Activated CD8-positive, alpha-beta memory T cell treated with anti-CD3 and anti-CD28 coated beads for 1 hour (primary cell): ENCODE data around the gene SYMPK.
A peak's percentile ranks its signal among the peaks of the same experiment; 100 is the strongest.
"Not testable (repeated sequence)": the region's sequence is repeated elsewhere in the genome, so short reads cannot be mapped to it uniquely, and the experiment has no call there.

Experiments
- DNase-seq, 2 donors: peaks; one replicate each; pipeline ENCODE4 v3.0.0-alpha.2; 2020; ENCODE audit warnings: low read depth in 1 of 2; ENCODE audit errors: extremely low read depth in 1 of 2

Gene SYMPK

DNA sequence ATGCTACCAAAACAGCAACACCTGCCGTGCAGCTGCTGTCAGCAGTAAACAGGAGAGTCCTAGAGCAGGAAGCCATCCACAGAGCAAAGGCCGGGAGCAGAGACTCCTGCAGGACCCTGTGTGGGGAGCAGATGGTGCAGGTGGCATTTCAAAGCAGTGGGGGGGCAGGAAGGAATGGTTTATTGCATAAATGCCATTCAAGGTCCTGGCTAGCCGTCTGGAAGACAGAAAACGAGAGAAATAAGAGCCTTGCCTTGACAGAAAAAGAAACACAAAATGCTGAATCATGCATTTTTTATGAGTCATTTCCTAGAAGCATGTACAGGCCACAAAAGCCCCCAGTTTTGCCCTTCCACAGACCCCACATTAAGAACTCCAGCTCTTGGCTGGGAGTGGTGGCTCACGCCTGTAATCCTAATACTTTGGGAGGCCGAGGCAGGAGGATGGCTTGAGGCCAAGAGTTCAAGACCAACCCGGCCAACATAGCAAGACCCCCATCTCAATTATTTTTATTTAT, 53.2 kb downstream of the SYMPK start:
- no peak for DNase-seq

DNA sequence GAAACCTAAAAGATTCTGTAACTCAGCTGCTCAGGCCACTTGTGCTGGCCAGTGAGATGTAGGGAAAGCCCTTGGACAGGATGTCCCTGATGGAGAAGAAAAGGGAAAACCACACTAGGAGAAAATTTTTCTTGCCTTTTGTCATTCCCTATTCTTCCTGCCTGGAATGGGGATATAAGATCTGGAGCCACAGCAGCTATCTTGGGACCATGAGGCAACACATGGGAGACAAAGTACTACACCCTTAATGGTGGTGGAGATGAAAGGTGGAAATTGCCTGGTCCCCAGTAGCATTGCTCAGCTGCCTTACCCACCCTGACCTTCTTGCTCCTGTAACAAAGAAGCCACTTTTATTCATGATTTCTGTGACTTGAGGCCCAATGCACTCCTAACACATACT, 57.2 kb downstream of the SYMPK start:
- no peak for DNase-seq

DNA sequence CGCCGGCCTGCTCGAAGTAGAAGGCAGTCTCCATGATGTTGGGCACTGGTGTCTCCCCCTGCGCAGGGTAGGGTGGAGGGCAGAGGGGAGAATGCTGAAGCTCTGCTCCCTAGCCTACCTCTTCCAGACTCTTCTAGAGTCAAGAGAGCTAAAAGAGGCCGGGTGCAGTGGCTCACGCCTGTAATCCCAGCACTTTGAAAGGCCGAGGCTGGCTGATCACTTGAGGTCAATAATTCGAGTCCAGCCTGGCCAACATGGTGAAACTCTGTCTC, 58.1 kb downstream of the SYMPK start:
- DNase-seq: no peak

DNA sequence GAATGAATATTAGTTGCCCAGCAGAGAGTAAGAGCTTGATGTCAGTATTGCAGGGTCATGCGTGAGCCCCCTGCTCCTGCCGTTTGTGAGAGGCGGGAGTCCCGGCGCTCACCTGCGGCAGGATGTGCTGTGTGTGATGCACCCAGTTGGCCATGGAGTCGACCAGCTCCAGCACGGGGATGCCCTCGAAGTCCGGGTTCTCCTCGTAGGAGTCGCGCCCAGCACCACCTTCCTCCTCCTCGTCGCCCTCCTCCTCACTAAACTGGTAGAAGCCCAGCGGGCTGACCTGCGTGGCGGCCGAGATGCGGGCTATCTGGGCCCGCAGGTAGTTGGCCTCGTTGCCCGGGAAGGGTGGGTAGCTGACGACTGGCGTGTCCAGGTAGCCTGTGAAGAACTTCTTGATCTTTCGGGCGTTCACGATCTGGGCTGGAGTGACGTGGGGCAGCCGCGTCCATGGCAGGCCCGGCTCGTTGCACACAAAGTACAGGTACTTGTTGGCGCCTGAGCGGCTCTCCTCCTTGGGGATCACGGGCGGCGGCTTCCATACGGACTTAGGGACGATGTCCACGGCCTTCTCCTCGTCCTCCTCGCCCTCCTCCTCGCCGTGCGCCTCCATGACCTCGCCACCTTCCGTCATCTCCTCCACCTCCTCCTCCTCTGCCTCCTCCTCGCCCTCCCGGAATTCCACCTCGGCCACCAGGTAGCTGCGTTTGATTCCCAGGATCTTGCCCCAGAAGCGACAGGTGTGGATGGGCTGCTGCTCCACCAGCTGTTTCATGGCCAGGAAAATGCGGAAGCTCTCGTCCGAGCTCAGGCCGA, 58.6 kb downstream of the SYMPK start:
- DNase-seq: no peak

DNA sequence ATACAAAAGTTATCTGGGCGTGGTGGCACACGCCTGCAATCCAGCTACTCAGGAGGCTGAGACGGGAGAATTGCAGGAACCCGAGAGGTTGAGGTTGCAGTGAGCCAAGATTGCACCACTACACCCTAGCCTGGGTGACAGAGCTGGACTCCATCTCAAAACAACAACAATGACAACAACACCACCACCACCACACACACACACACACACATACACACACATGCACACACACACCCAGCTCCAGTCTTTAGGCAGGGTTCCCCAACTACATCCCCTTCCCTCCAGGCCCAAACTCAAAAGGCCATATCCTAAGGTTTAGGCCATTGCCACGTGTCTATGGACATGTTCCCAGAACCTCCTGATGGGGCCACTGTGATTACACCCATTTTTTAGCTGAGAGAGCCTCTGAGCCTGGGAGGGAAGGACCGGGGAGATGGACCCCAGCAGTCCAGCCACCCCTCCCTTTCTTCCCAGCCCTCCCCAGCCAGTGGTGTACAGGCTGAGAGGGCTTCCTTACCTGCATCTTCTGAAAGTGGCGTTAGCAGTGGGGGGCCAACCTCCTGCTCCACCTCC, 61.3 kb downstream of the SYMPK start:
- no peak for DNase-seq

DNA sequence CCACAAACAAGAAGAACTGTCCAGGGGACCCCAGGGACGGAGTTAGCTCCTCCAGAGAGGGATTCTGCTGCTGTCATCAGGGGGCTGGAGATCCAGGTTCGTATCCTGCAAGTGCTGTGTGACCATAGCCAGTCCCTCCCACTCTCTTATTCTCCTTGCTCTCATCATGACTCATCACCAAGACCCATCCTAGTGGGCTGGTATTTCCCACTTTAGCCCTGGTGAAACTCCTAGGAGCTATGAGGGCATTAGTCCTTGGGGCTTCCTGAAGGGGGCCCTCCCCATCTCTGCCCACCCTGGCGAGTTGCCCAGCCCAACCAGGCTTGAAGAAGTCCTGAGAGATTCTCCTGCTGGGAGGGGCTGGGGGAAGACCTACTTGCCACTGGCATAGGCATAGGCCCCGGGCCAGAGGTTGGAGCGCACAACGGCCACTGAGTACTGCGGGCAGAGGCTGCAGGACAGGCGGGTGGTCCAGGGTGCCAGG, 62.8 kb downstream of the SYMPK start:
- DNase-seq: no peak

DNA sequence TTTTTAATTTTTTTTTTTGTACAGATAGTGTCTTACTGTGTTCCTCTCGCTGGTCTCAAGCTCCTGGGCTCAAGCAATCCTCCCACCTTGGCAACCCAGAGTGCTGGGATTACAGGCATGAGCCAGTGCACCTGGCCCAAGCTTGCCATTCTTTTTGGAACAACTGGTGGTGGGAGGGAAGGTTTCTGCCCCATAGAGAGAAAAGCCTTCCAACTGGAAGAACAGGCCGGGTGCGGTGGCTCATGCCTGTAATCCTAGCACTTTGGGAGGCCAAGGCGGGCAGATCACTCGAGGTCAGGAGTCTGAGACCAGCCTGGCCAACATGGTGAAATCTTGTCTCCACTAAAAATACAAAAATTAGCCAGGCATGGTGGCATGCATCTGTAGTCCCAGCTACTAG, 63.4 kb downstream of the SYMPK start:
- DNase-seq: not testable (repeated sequence)

DNA sequence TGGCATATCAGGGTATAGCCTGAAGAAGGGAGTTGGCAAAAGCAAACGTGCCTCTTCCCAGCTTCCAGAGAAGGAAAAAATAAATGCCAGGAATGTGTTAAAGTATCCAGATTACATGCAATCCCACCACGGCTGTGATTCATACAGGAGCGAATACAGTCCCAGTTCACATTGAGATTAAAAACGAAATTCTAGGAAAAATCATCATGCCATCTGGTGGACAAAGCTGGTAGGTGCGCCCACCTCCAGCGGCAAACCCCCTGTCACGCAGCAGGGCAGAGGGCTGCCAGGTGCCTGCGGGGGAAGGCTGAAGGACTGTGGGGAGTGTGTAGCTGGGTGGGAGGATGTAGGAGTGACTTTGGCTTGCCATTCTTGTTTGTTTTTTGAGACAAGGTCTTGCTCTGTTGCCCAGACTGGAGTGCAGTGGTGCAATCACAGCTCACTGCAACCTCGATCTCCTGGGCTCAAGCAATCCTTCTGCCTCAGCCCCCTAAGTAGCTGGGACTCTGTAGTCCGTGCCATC, 63.9 kb downstream of the SYMPK start:
- DNase-seq: peak; percentile 25 to 43

DNA sequence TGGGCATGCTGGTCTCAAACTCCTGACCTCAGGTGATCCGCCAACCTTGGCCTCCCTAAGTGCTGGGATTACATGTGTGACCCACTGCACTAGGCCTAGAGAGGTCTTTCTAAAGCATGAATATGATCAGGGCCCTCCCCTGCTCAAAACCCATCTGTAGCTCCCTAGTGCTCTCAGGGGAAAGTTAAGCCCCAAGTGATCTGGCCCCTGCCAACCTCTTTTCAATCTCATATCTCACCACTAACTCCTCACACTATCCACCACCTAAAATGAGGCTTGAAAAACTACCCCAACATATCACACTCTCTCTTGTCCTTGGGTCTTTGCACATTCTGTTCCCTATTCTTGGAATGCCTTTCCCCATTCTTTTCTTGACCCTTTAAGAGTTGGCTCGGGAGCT, 68.3 kb downstream of the SYMPK start:
- no peak for DNase-seq

DNA sequence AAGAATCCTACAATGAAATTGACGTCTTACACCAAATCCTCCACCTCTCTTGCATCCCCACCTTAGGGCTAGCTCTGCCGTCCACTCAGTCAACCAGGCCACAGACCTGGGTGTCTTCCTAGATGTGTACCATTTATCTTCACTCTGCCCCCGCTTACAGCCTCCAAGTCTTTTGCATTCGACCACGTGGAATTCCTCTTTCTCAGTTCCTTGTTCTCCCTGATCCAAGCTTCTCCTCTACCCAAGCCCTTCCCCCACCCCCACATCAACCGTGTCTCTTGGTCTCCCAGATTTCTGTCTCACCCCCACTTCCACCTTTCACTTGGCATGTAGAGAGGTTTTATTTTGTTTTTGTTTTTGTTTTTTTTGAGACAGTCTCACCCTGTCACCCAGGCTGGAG, 69.1 kb downstream of the SYMPK start:
- no peak for DNase-seq

DNA sequence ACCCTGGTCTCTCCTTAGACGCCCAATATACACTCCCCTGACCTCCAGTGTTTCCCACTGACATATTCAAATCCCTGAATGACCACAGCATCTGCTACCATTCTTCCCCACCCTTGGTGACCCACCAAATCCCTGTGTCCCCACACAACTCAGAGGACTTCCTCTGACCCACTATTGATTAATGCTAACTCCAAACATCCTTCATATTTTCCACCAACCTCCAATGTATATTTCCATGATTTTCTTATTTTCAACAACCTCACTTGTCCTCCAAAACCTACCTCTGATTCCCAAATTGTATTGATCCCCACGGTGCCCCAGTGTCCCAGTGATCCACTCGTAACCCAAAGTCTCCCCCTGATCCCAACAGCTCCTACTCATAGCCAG, 69.8 kb downstream of the SYMPK start:
- no peak for DNase-seq

DNA sequence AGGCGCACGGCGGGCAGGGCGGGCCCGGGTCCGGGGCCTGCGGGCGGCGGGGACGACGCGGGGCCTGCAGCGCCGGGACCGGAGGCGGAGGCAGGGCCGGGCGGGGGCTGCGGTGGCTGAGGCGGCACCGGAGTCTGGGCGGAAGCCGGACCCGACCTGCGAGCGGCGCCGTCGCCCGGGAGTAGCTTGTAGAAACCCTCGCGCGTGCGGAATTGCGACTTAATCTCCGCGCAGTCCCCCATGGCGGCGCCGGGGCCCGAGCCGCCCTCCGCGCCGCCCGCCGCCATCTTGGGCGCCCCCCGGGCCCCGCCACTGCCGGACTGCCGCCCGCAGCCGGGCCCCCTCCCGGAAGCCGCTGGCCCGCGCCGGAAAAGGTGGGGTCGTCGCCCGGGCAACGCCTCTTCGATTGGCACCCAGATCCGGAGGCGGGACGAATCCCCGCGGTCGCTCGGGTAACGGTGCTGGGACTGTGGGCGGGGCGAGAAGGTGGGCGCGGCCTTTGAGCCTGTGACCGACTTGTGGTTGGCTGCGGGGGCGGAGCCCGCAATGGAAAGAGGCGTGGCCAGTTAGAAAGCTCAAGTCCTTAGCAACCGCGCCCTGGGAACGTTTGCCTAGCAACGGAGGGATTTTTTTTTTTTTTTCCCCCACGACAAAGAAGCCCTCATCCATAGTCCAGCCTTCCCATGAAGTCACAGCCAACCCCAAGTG, 70.3 kb downstream of the SYMPK start, which contains the start of gene DMWD:
TSS of gene DMWD (minus strand) at position 376 of the 708 bp plus-strand sequence. CDS start at position 287, 89 bp downstream.
- DNase-seq: peak; percentile 99

DNA sequence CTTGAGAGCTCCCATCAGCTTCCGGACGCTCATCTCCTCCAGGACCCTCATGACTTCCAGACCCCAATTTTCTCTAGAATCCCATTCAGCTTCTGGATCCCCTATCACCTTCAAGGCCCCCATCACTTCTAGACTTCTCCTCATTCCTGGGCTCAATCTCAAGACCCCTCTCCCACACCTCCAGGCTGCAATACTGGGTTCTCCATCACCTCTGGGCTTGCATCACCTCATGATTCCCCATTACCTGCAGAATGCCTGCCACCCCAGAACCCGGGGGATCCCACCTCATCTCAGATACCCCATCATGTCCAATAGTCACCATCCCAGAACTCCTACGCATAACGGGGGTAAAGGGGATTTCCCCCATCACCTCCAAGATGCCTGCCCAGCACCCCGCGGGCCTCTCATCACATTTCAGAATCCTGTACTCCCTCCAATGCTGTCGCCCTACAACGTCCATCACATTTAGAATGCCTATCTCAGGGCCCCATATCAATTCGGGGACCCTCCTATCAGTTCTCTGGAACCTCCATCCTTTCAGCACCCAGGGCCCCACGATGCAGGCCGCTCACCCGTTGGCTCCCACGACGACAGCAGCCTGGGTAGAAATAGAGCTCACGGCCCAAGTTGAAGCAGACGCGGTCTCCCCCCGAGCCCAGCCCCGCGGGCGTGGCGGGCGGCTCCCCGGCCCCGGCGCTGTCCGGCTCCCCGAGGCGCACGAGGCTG, 71.0 kb downstream of the SYMPK start:
- DNase-seq: no peak

DNA sequence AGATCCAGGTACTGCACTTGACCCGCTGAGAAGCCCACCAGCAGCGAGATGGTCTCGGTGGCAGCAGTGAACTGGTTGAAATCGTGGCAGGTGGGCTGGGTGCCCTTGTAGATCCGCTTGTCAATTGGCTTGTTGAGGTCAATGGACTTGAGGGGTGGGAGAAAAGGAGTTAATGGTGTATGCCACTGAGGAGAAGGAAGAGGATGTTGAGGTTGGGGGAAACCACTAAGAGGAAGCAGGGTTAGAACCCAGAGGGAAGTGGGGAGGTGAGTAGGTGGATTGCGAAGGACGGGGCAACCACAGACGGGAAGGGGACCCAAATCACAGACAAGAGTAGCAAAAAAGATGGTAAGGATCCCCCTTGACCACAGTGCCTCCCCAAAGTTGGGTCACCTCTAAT, 72.0 kb downstream of the SYMPK start:
- no peak for DNase-seq

DNA sequence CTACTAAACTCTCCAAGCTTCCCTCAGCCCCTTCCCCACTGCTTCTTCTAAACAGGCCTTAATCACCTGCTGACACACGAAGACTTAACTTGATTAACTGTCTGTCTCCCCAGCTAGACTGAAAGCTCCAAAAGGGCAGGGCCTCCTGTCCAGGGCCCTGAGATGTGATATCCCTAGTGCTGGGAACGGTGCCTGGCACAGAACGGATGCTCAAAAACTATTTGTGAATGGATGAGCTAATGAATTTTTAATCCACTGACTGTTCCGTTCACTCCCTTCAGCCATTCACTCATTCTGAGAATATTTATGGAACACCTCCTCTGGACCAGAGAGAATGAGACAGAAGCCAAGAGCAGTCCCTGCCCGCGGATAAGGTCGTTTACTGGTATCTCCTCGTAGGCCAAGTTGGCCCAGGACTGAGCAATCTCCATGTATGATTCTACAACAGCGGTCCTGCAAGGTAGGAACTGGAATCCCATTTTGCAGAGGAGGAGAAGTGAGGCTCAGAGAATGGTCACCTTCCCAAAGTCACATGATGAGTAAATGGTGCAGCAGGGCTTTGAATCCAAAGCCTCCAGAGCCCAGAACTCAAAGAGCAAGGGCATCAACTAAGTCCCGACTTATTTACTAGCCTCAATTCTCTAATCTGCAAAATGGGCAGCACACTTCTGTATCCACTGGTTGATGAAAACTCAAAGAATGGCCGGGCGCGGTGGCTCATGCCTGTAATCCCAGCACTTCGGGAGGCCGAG, 73.7 kb downstream of the SYMPK start:
- DNase-seq: no peak

DNA sequence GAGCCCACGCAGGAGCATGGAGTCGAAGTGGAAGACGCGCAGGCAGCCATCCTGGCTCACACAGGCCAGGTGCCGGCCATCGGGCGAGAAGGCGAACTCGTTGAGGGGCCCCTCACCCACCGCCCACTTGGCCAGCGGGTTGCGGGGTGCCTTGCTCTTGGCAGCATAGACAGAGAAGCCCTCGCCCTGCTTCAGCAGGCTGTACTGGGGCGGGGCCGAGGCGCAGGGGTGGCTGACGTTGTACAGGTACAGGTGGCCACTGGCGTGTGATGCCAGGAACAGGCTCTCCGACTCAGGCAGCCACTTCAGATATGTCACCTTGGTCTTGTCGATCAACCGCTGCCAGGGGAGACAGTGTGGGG, 76.4 kb downstream of the SYMPK start:
- DNase-seq: no peak

DNA sequence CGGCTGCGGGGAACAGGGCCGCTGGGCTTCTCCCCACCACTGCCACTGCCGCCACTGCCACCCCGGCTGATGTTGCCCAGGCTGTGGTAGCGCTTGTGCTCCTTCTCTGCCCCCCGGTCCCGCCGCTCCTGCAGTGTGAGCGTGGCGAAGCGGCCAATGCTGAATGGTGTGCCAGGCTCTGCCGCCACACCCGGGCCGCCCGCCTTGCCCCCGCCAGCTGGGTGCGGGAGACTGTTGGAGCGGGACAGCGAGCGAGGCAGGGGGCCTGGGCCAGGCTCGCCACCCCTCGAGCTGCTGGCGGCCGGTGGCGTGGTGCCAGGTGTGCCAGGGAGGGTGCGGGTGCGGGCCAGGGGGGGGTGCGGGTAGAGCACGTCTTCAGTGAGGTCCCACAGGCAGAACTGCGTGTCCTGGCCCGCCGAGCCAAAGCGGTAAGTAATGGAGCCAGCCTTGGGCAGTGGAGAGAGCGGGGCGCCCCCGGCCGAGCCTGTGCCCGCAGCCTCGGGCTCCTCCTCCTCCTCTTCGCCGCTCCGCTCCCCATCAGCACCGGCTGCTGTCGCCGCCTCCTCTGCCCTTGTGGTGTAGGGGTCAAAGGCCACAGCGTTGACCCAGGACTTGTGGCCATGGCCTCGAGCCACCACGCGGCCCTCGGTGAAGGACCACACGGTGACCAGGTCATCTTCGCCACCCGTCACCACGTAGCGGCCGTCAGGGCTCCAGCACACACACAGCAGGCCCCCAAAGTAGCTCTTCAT, 77.0 kb downstream of the SYMPK start:
- no peak for DNase-seq

DNA sequence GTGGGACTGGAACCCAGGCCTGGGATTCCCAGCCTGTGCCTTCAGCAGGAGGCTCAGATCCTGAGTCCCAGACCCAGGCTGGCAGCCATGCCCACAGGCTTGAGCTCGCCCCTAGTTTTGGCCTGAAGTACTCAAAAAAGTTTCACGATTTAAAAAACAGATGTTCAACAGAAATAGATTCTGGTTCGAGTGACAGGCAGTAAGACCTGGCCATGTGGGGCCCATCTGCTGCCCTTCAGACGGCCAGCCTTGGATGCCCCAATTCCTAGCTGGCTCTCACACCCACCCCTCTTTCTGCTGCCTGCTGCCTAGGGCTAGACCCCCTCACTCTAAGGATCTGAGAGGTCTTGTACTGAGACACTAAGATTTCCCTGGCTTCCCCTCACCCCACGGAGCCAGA, 77.8 kb downstream of the SYMPK start:
- DNase-seq: no peak

DNA sequence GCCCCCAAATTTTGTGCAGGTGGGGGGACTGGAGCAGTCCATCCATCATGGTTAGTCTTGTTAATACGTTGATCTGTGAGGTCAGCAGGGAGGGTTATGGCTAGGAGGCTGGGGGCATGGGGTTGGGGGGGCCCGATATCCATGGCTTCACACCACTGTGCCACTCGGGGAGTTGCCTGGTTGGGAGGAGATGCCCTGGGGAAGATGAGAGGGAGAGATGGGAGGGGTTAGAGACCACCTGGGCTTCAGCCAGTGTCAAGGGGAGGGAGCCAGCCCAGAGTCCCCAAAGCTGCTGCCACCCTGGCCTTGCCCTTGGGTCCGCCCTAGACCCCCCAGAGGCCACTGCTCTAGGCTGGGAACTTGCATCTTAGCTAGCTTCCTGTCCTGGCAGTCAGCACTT, 78.9 kb downstream of the SYMPK start:
- DNase-seq: no peak
